Neural cell (in vitro differentiated cells): Measurements from ENCODE around the gene FBXL15. TPM values are rescaled to one million over a fixed set of nuclear protein-coding genes. Genes with fewer than 3 reads are reported as not detected.

Experiments
- H2AFZ ChIP-seq: fragments of 200-600, 300-800 bp; sonication (generic), shearing (Covaris generic); 2 replicates; pipeline ENCODE4 v1.6.0; 2014; ENCODE audit warnings: low read depth, mild to moderate bottlenecking, antibody characterized with exemption, low read length, moderate library complexity
- H3F3A ChIP-seq: fragments of 200-600 bp; shearing (Covaris generic); 2 replicates; pipeline ENCODE4 v1.6.1; 2016; ENCODE audit warnings: mild to moderate bottlenecking, moderate library complexity, mixed read lengths, antibody characterized with exemption, low read length; ENCODE audit not compliant: insufficient read depth, poor library complexity, severe bottlenecking
- H3K27ac ChIP-seq: fragments of 200-600, 300-800 bp; sonication (generic), shearing (Covaris generic); 2 replicates; pipeline ENCODE4 v1.5.1; 2014; ENCODE audit warnings: mild to moderate bottlenecking, low read length, moderate library complexity
- H3K27me3 ChIP-seq: fragments of 300-800, 200-600 bp; sonication (generic), shearing (Covaris generic); 2 replicates; pipeline ENCODE4 v1.6.0; 2014; ENCODE audit warnings: mild to moderate bottlenecking, low read depth, low read length, moderate library complexity; ENCODE audit not compliant: insufficient read depth
- H3K36me3 ChIP-seq: fragments of 300-800, 200-600 bp; sonication (generic), shearing (Covaris generic); 2 replicates; pipeline ENCODE4 v1.5.1; 2014; ENCODE audit warnings: mild to moderate bottlenecking, antibody characterized with exemption, low read length, moderate library complexity; ENCODE audit not compliant: insufficient read depth
- H3K4me2 ChIP-seq: fragments of 300-800, 200-600 bp; sonication (generic), shearing (Covaris generic); 2 replicates; pipeline ENCODE4 v1.6.0; 2014; ENCODE audit warnings: mild to moderate bottlenecking, low read length
- H3K4me3 ChIP-seq: fragments of 300-800, 200-600 bp; sonication (generic), shearing (Covaris generic); 2 replicates; pipeline ENCODE4 v1.5.1; 2014; ENCODE audit warnings: mild to moderate bottlenecking, low read length, moderate library complexity
- H3K79me2 ChIP-seq: fragments of 200-600 bp; shearing (Covaris generic); replicated peaks from 2 replicates; pipeline ENCODE4 v1.6.0; 2014; ENCODE audit warnings: mild to moderate bottlenecking, low read length, moderate library complexity; ENCODE audit not compliant: insufficient read depth
- H3K9ac ChIP-seq: fragments of 300-800, 200-600 bp; sonication (generic), shearing (Covaris generic); 2 replicates; pipeline ENCODE4 v1.6.1; 2016; ENCODE audit warnings: mild to moderate bottlenecking, low read length, mixed read lengths
- H3K9me2 ChIP-seq: fragments of 200-600 bp; shearing (Covaris generic); 2 replicates; pipeline ENCODE4 v1.6.1; 2016; ENCODE audit warnings: mild to moderate bottlenecking, low read length, mixed read lengths; ENCODE audit not compliant: insufficient read depth
- H3K9me3 ChIP-seq: fragments of 200-600, 300-800 bp; sonication (generic), shearing (Covaris generic); 2 replicates; pipeline ENCODE4 v1.6.1; 2016; ENCODE audit warnings: mild to moderate bottlenecking, mixed run types, low read length, moderate library complexity, mixed read lengths
- H4K20me1 ChIP-seq: fragments of 200-600 bp; shearing (Covaris generic); 2 replicates; pipeline ENCODE4 v1.6.1; 2016; ENCODE audit warnings: mild to moderate bottlenecking, mixed run types; ENCODE audit not compliant: insufficient read depth
- EP300 ChIP-seq: fragments of 450-650 bp; conservative IDR thresholded peaks from 2 replicates; pipeline ENCODE4 v1.6.1; 2014; ENCODE audit warnings: antibody characterized with exemption, mild to moderate bottlenecking, moderate library complexity; ENCODE audit not compliant: poor library complexity, severe bottlenecking
- EZH2 ChIP-seq: fragments of 200-600, 300-800 bp; shearing (Covaris generic), sonication (generic); IDR thresholded peaks from 2 replicates; pipeline ENCODE4 v1.6.1; 2014; ENCODE audit warnings: antibody characterized with exemption, low read length, borderline replicate concordance, mild to moderate bottlenecking; ENCODE audit not compliant: insufficient read depth, poor library complexity, severe bottlenecking
- MXI1 ChIP-seq: fragments of 450-650 bp; conservative IDR thresholded peaks from 2 replicates; pipeline ENCODE4 v1.6.1; 2014; ENCODE audit warnings: antibody characterized with exemption, mild to moderate bottlenecking; ENCODE audit not compliant: poor library complexity, severe bottlenecking
- POLR2AphosphoS5 ChIP-seq: IDR thresholded peaks from 2 replicates; pipeline ENCODE4 v1.6.1; 2012
- RAD21 ChIP-seq: fragments of 450-650 bp; conservative IDR thresholded peaks from 2 replicates; pipeline ENCODE4 v1.6.1; 2014; ENCODE audit warnings: antibody characterized with exemption, mild to moderate bottlenecking, moderate library complexity
- SMC3 ChIP-seq: fragments of 450-650 bp; conservative IDR thresholded peaks from 2 replicates; pipeline ENCODE4 v1.6.1; 2014; ENCODE audit warnings: antibody characterized with exemption, mild to moderate bottlenecking, moderate library complexity; ENCODE audit not compliant: poor library complexity
- TAF1 ChIP-seq: IDR thresholded peaks from 2 replicates; pipeline ENCODE4 v1.6.1; 2012; ENCODE audit warnings: low read depth
- polyA plus RNA-seq: library from polyadenylated mRNA; depleted of rRNA; stranded (reverse); fragments of >200 nt; gene quantifications from 2 replicates; pipeline ENCODE4 v1.2.3, GENCODE V29; 2014
- TF ChIP-seq, protein P1 (sequence below): fragments of 450-650 bp; IDR thresholded peaks from 2 replicates; pipeline ENCODE4 v1.5.1; 2014; ENCODE audit warnings: antibody characterized with exemption, mild to moderate bottlenecking, moderate library complexity; ENCODE audit not compliant: poor library complexity, severe bottlenecking
- TF ChIP-seq, protein P2 (sequence below): IDR thresholded peaks from 2 replicates; pipeline ENCODE4 v1.6.1; 2012; ENCODE audit warnings: borderline replicate concordance

The FBXL15 gene
- polyA plus RNA-seq, 1 donor from 2014 or later, result 37.8 TPM

DNA sequence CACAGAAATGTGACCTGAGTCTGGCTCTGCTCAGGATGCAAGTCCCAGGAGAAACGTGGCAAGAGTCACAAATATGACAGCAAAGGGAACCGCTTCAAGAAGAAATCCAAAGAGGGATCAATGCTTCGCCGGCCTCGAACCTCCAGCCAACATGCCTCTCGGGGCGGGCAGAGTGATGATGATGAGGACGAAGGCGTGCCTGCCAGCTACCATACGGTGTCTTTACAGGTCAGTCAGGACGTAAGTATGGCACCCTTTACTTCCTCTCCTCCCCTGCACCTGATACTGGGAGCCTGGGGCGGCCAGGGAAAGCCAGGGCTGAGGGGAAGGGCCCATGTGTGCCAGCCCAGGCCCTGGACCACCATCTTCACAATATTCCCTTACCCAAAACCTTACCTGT is 43.7 kb upstream of the FBXL15 start:
- no peak overlapping the region for H3K4me3 ChIP-seq
- H3K27me3 ChIP-seq, result no peaks in the 10 kb centered on the region
- no peak overlapping the region for H3K4me2 ChIP-seq
- no peak overlapping the region for H3K9ac ChIP-seq
- no peaks in the 10 kb centered on the region for H3K9me3 ChIP-seq
- H3K9me2 ChIP-seq, result no peaks in the 10 kb centered on the region
- H2AFZ ChIP-seq, result no peak overlapping the region
- H3K36me3 ChIP-seq, result no peaks in the 10 kb centered on the region
- H4K20me1 ChIP-seq, result no peaks in the 10 kb centered on the region
- no peaks in the 10 kb centered on the region for H3F3A ChIP-seq
- H3K79me2 ChIP-seq, result no peaks in the 10 kb centered on the region
- H3K27ac ChIP-seq, result no peak overlapping the region
- TF ChIP-seq MXI1, result no peak
- TF ChIP-seq EZH2, result no peak
- TF ChIP-seq, protein P1, sequence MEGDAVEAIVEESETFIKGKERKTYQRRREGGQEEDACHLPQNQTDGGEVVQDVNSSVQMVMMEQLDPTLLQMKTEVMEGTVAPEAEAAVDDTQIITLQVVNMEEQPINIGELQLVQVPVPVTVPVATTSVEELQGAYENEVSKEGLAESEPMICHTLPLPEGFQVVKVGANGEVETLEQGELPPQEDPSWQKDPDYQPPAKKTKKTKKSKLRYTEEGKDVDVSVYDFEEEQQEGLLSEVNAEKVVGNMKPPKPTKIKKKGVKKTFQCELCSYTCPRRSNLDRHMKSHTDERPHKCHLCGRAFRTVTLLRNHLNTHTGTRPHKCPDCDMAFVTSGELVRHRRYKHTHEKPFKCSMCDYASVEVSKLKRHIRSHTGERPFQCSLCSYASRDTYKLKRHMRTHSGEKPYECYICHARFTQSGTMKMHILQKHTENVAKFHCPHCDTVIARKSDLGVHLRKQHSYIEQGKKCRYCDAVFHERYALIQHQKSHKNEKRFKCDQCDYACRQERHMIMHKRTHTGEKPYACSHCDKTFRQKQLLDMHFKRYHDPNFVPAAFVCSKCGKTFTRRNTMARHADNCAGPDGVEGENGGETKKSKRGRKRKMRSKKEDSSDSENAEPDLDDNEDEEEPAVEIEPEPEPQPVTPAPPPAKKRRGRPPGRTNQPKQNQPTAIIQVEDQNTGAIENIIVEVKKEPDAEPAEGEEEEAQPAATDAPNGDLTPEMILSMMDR, result no peak

DNA sequence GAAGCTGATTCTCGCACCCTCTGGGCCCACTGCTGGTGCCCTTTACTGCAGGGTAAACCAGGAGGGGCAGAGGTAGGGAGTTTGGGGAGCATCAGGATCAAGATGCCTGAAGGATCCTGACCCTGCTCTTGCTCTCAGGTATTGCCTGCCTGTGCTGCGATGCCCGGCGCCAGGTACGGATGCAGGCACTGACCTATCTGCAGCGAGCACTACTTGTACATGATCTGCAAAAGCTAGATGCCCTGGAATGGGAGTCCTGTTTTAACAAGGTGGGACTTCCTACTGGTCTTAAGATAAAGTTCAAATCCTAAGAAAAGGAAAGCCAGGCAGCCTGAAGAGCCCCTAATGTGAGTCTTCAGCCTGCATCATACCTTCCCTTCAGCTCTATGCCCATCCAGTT is 41.3 kb upstream of the FBXL15 start:
- Histone ChIP-seq H4K20me1 (no peaks in the 10 kb centered on the region), H3K79me2 (no peaks in the 10 kb centered on the region), H3K9me3 (no peaks in the 10 kb centered on the region), H3K36me3 (no peaks in the 10 kb centered on the region), H3F3A (no peaks in the 10 kb centered on the region), H3K27ac (no peak overlapping the region), H3K9ac (no peak overlapping the region), H3K4me2 (no peak overlapping the region), H3K4me3 (no peak overlapping the region), H3K9me2 (no peaks in the 10 kb centered on the region), H2AFZ (no peak overlapping the region), H3K27me3 (no peaks in the 10 kb centered on the region)
- TF ChIP-seq TAF1 (no peak), EZH2 (no peak), EP300 (no peak), RAD21 (no peak), POLR2AphosphoS5 (no peak)
- TF ChIP-seq, protein P1, result no peak

DNA sequence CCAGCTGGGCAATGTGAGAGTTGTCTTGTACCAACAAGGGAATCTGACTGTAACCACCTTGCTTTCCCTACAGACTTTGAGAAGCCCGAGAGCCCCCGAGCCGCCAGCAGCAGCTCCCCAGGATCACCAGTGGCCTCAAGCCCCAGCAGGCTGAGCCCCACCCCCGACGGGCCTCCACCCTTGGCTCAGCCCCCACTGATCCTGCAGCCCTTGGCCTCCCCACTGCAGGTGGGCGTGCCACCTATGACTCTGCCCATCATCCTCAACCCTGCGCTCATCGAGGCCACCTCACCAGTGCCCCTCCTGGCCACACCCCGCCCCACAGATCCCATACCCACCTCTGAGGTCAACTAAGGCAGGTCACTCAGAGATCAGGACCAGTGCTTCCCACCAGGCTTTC is 38.7 kb upstream of the FBXL15 start:
- Histone ChIP-seq H3K27ac (no peak overlapping the region), H3F3A (no peaks in the 10 kb centered on the region), H3K4me3 (no peak overlapping the region), H3K9ac (no peak overlapping the region), H3K9me3 (no peaks in the 10 kb centered on the region), H3K9me2 (no peaks in the 10 kb centered on the region), H3K79me2 (no peaks in the 10 kb centered on the region), H3K4me2 (no peak overlapping the region), H2AFZ (no peak overlapping the region), H4K20me1 (no peaks in the 10 kb centered on the region), H3K27me3 (no peaks in the 10 kb centered on the region), H3K36me3 (no peaks in the 10 kb centered on the region)
- no peak for TF ChIP-seq MXI1
- TF ChIP-seq RAD21, result no peak
- TF ChIP-seq, protein P1, result no peak
- no peak for TF ChIP-seq EP300
- TF ChIP-seq SMC3, result no peak
- no peak for TF ChIP-seq EZH2
- TF ChIP-seq, protein P2, sequence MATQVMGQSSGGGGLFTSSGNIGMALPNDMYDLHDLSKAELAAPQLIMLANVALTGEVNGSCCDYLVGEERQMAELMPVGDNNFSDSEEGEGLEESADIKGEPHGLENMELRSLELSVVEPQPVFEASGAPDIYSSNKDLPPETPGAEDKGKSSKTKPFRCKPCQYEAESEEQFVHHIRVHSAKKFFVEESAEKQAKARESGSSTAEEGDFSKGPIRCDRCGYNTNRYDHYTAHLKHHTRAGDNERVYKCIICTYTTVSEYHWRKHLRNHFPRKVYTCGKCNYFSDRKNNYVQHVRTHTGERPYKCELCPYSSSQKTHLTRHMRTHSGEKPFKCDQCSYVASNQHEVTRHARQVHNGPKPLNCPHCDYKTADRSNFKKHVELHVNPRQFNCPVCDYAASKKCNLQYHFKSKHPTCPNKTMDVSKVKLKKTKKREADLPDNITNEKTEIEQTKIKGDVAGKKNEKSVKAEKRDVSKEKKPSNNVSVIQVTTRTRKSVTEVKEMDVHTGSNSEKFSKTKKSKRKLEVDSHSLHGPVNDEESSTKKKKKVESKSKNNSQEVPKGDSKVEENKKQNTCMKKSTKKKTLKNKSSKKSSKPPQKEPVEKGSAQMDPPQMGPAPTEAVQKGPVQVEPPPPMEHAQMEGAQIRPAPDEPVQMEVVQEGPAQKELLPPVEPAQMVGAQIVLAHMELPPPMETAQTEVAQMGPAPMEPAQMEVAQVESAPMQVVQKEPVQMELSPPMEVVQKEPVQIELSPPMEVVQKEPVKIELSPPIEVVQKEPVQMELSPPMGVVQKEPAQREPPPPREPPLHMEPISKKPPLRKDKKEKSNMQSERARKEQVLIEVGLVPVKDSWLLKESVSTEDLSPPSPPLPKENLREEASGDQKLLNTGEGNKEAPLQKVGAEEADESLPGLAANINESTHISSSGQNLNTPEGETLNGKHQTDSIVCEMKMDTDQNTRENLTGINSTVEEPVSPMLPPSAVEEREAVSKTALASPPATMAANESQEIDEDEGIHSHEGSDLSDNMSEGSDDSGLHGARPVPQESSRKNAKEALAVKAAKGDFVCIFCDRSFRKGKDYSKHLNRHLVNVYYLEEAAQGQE, result no peak
- TF ChIP-seq POLR2AphosphoS5, result no peak
